NT2/D1 (cell line): ENCODE results near the gene TMEM255B.
"Not testable (repeated sequence)": the region's sequence is repeated elsewhere in the genome, so short reads cannot be mapped to it uniquely, and the experiment has no call there.

Experiments used
- DNase-seq: peaks from one replicate; pipeline ENCODE4 v3.0.0-alpha.2; 2011; ENCODE audit warnings: low read depth, low spot score
- H3K27me3 ChIP-seq: 2 replicates; pipeline ENCODE4 v1.6.0; 2011; ENCODE audit warnings: mild to moderate bottlenecking; ENCODE audit not compliant: insufficient read length, insufficient read depth
- H3K36me3 ChIP-seq: 2 replicates; pipeline ENCODE4 v1.6.1; 2011; ENCODE audit warnings: mild to moderate bottlenecking, low read length, mixed read lengths; ENCODE audit not compliant: insufficient read depth, insufficient read length
- H3K4me1 ChIP-seq: 2 replicates; pipeline ENCODE4 v1.5.1; 2011; ENCODE audit not compliant: insufficient read depth, insufficient read length
- H3K4me3 ChIP-seq: 2 replicates; pipeline ENCODE4 v1.5.1; 2011; ENCODE audit warnings: low read depth; ENCODE audit not compliant: insufficient read length
- H3K9ac ChIP-seq: 2 replicates; pipeline ENCODE4 v1.6.0; 2011; ENCODE audit warnings: low read depth; ENCODE audit not compliant: insufficient read length
- H3K9me3 ChIP-seq: 2 replicates; pipeline ENCODE4 v1.5.1; 2011; ENCODE audit warnings: mild to moderate bottlenecking, low read length; ENCODE audit not compliant: insufficient read depth
- SUZ12 ChIP-seq: IDR thresholded peaks from 2 replicates; pipeline ENCODE4 v1.6.1; 2011; ENCODE audit not compliant: insufficient read length, insufficient read depth; ENCODE audit errors: extremely low read depth
- YY1 ChIP-seq: IDR thresholded peaks from 2 replicates; pipeline ENCODE4 v1.6.1; 2011; ENCODE audit not compliant: insufficient read length, insufficient read depth
- ZNF274 ChIP-seq: IDR thresholded peaks from 2 replicates; pipeline ENCODE4 v1.6.1; 2011; ENCODE audit warnings: mild to moderate bottlenecking, low read depth, low read length

Gene TMEM255B

DNA sequence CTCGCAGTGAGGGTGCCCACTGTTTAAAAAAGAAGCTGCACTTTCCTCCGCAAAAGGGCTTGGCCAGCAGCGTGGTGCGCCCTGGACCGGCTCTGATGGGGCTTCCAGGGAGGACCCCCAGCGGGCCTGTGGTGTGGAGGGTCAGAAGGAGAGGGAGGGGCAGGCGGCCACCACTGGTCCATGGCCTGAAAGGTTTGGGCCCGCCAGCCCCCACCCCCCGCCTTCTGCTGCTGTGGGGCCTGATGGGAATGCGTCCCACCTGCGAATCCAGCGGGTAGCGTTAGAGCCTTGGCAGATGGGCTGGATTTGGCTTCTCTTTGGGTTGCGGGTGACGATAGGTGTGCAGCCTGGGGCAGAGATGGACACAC lies 34.7 kb downstream of the TMEM255B start:
- no peak for TF ChIP-seq ZNF274
- no peak for TF ChIP-seq SUZ12
- no peak for TF ChIP-seq YY1
- no peaks in the 10 kb centered on the region for H3K27me3 ChIP-seq
- H3K4me3 ChIP-seq: no peak overlapping the region
- no peak for DNase-seq
- no peaks in the 10 kb centered on the region for H3K36me3 ChIP-seq
- no peak overlapping the region for H3K9ac ChIP-seq
- no peaks in the 10 kb centered on the region for H3K4me1 ChIP-seq
- H3K9me3 ChIP-seq: no peaks in the 10 kb centered on the region

DNA sequence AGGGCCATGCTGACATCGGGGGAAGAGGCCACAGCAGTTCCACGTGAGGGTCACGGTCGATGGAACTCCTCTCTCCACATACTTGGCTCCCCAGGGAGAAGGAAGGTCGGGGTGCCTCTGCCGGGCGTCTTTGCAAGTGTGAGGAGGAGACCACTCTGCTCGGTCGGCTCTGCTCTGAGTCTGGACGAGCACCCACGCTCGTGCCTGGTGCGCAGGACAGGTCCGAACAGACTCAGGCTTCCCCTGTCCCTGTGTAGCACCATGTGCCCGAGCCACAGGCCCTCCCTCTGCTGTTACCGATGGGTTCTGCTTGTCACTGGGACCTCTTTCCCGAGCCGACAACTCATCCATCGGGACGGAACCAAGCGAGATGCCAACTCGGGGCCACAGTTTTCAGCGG lies 35.1 kb downstream of the TMEM255B start:
- no peak overlapping the region for H3K9ac ChIP-seq
- no peaks in the 10 kb centered on the region for H3K36me3 ChIP-seq
- no peaks in the 10 kb centered on the region for H3K4me1 ChIP-seq
- no peak overlapping the region for H3K4me3 ChIP-seq
- no peaks in the 10 kb centered on the region for H3K27me3 ChIP-seq
- H3K9me3 ChIP-seq: no peaks in the 10 kb centered on the region
- no peak for TF ChIP-seq SUZ12
- no peak for TF ChIP-seq YY1
- TF ChIP-seq ZNF274: no peak
- no peak for DNase-seq

DNA sequence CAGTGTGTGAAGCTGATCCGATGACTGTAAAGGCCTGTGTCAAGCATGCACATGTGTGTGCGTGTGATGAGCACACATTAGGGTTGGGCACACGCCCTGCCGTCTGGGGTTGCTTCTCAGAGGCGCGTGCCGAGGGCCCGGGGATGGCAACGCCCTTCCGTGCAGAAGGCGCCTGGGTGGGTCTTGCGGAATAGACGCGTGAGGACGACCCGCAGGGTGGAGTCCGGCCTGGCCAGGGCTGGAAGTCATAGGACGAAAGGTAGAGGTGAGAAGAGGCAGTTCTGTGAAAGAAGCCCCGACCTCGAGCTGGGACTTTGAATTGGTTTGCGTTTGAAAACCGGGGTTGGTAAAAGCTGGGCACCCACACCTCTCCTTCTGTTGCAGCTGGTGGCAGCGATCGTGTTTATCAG lies 35.7 kb downstream of the TMEM255B start:
- Histone ChIP-seq H3K4me3 (no peak overlapping the region), H3K9me3 (no peaks in the 10 kb centered on the region), H3K27me3 (no peaks in the 10 kb centered on the region), H3K4me1 (no peaks in the 10 kb centered on the region), H3K9ac (no peak overlapping the region), H3K36me3 (no peaks in the 10 kb centered on the region)
- TF ChIP-seq SUZ12 (no peak), ZNF274 (no peak), YY1 (no peak)
- no peak for DNase-seq

DNA sequence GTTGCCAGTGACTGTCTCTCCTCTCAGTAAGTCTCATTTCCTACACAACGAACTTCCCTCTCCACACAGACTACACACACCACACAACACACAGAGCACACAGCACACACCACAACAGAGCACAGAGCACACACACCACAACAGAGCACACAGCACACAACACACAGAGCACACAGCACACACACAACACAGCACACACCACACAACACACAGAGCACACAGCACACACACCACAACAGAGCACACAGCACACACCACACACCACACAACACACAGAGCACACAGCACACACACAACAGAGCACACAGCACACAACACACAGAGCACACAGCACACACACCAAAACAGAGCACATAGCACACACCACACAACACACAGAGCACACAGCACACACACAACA lies 36.3 kb downstream of the TMEM255B start:
- not testable (repeated sequence) for H3K9me3 ChIP-seq, H3K4me1 ChIP-seq, H3K9ac ChIP-seq

DNA sequence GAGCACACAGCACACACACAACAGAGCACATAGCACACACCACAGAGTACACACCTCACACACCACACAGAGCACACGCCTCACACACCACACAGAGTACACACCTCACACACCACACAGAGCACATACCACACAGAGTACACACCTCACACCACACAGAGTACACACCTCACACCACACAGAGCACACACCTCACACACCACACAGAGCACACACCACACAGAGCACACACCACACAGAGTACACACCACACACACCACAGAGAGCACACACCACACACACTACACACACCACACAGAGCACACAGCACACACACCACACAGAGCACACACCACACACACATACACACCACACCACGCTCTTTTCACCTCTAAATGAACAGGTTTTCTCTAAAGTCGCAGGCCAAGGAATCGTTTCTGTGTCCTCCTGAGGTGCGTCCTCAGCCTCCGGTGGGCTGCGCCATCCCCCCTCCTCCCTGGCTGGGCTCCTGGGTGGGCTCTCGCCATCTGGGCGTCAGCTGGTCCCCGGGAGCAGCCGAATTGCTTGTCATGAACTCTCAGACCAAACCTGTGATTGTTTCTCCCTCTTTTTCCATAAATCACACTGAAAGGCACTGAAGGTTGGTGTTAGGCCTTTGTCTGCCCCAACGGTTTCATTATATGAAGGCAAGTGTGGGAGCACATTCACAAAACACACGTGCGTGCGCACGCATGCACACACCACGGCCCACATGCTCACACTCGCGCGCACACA lies 37.4 kb downstream of the TMEM255B start:
- no peak for DNase-seq
- no peak for TF ChIP-seq ZNF274
- TF ChIP-seq SUZ12: no peak
- TF ChIP-seq YY1: no peak
- H3K36me3 ChIP-seq: no peaks in the 10 kb centered on the region
- no peaks in the 10 kb centered on the region for H3K27me3 ChIP-seq
- no peak overlapping the region for H3K9ac ChIP-seq
- no peaks in the 10 kb centered on the region for H3K9me3 ChIP-seq
- H3K4me3 ChIP-seq: no peak overlapping the region
- H3K4me1 ChIP-seq: peaks cover 2% of the 10 kb centered on the region

More for the DNA sequence above, 36.3 kb downstream of the TMEM255B start:
- not testable (repeated sequence) for DNase-seq, H3K4me3 ChIP-seq, H3K36me3 ChIP-seq, H3K27me3 ChIP-seq

DNA sequence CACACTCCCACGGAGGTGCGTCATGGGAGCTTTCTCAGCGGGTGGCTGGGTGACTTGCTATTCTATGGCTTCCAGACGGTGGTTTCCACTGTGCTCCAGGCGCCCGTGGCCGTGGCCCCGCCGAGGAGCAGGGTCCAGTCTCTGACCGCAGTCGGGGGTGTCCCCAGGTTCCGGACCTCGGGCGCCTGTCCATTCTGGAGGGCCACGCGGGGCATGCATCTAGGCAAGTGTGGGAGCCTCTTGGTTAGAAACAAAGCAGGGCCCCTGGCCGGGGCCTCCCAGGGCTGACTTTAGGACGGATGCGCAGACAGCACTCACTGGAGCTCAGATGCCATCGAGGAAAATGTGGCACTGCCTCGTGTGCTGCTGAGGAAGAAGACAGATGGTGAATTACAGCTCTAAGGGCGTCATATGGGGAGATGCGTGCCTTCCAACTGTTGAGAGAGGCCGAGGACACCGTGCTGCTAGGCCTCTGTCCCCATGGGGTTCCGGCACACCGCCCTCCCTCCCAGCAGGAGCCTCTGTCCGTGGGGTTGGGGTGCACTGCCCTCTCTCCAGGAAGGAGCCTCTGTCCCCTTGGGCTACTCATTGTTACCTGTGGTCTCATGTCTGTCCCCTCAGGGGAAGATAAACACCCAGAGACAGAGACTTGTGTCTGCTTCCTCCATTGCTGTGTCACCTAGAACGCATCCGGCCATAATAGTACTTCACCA lies 38.1 kb downstream of the TMEM255B start:
- DNase-seq: no peak
- H3K4me1 ChIP-seq: peaks cover 6% of the 10 kb centered on the region
- TF ChIP-seq SUZ12 (no peak), YY1 (no peak), ZNF274 (no peak)
- H3K4me3 ChIP-seq: no peak overlapping the region
- H3K9ac ChIP-seq: no peak overlapping the region
- no peaks in the 10 kb centered on the region for H3K27me3 ChIP-seq
- no peaks in the 10 kb centered on the region for H3K9me3 ChIP-seq
- H3K36me3 ChIP-seq: no peaks in the 10 kb centered on the region

DNA sequence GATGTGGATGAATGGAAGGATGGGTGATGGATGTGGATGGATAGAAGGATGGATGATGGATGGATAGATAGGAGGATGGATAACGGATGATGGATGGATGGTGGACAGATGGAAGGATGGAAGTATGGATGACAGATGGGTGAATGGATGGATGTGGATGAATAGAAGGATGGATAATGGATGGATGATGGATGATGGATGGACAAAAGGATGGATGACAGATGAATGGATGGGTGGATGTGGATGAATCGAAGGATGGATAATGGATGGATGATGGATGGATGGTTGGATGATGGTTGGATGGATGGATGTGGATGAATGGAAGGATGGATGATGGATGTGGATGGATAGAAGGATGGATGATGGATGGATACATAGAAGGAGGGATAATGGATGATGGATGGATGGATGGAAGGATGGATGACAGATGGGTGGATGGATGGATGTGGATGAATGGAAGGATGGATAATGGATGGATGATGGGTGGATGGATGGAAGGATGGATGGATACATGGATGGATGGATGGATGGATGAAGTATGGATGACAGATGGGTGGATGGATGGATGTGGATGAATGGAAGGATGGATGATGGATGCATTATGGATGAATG lies 39.3 kb downstream of the TMEM255B start:
- no peaks in the 10 kb centered on the region for H3K36me3 ChIP-seq
- H3K4me3 ChIP-seq: no peak overlapping the region
- H3K27me3 ChIP-seq: no peaks in the 10 kb centered on the region
- peaks cover 14% of the 10 kb centered on the region for H3K4me1 ChIP-seq
- no peaks in the 10 kb centered on the region for H3K9me3 ChIP-seq
- no peak for TF ChIP-seq YY1
- no peak for TF ChIP-seq SUZ12
- TF ChIP-seq ZNF274: no peak
- DNase-seq: no peak
- no peak overlapping the region for H3K9ac ChIP-seq
